ENCODE results near the gene FAM193A.
"Not testable (repeated sequence)": the region's sequence is repeated elsewhere in the genome, so short reads cannot be mapped to it uniquely, and the experiment has no call there.

Gene FAM193A

DNA sequence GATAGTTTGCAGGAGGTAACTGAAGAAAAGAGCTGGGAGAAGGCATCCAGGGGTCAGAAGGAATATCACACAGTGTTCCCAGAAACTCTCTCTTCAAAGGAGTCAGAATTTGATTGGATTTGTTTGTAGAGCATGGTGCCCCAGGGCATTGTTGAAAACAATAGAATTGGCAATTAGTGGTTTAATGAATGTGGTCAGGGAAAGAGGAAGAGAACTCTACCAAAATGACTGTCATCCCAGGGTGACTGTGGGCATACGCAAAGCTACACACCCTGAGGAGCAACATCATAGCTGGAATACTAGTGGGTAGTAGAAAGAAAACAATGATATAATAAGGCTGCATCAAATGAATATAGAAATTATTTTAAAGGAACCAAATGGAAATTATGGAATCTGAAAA lies 198.2 kb downstream of the FAM193A start:
- DNase-seq = no peak

DNA sequence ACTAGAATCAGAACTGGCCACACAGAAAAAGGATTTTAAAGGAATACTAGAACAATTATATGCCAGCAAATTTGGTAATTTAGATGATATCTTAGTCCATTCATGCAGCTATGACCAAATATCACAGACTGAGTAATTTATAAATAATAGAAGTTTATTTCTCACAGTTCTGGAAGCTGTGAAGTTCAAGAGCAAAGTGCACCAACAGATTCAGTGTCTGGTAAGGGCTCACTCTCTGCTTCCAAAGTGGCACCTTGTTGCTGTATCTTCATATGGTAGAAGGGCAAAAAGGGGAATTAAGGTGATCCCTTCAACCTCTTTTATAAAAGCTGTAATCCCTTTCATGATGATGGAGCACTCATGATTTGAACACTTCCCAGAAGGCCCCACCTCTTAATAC lies 199.4 kb downstream of the FAM193A start:
- DNase-seq = no peak

- DNase-seq = not testable (repeated sequence)
These were observed 201.8 kb downstream of the FAM193A start for GRCh38 chr4:2738296-2738695.

DNA sequence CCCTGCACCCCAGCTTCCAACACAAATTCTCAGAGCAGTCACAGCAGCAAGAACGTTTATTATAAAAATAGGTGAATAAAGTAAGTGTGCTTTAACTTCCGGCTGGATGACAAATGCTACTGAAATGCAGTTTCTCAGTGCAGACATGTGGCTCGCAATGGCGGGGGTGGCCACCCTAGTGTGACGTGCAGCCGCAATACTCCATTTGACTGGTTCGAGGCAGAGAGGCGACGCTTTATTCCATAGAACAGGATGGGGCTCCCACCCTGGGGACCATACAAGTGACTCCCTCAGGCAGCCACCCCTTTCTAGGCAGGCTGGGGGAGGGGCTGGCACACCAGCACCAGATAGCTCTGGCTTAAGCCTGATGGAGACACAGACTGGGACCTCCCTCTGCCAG lies 205.2 kb downstream of the FAM193A start:
- DNase-seq = no peak

GRCh38 chr4:2742081-2742822 lies 205.8 kb downstream of the FAM193A start:
- DNase-seq = no peak

DNA sequence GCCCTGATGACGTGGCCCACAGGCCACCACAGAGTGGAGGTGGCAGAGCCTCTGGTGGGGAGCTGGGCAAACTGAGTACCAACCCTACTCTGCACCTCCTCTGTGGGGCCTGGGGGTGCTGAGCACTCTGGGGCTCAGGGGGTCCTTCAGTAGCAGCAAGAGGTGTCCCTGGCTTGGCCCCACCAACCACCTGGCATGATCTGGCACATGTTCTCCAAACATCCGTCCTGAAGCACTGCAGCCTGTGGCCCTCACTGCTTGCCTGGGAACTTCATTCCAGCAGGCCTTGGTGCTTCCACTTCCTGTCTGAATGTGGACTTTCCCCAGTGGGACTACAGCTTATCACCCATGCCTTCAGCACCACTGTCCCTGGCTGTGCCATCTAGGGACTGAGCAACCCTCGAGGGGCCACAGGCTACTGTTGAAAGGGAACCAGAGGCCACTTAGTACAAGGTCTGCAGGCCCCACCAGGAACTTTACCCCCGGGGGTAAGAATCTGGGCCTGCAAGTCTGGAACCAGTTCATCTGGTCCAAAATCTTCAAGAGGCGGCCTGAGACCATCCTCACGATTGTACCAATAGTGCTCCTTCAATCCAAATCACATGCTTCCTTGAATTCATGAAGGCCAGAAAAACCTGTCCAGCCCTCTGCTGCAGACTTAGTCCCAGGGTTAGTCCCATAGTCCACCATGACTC lies 206.5 kb downstream of the FAM193A start:
- no peak for DNase-seq

DNA sequence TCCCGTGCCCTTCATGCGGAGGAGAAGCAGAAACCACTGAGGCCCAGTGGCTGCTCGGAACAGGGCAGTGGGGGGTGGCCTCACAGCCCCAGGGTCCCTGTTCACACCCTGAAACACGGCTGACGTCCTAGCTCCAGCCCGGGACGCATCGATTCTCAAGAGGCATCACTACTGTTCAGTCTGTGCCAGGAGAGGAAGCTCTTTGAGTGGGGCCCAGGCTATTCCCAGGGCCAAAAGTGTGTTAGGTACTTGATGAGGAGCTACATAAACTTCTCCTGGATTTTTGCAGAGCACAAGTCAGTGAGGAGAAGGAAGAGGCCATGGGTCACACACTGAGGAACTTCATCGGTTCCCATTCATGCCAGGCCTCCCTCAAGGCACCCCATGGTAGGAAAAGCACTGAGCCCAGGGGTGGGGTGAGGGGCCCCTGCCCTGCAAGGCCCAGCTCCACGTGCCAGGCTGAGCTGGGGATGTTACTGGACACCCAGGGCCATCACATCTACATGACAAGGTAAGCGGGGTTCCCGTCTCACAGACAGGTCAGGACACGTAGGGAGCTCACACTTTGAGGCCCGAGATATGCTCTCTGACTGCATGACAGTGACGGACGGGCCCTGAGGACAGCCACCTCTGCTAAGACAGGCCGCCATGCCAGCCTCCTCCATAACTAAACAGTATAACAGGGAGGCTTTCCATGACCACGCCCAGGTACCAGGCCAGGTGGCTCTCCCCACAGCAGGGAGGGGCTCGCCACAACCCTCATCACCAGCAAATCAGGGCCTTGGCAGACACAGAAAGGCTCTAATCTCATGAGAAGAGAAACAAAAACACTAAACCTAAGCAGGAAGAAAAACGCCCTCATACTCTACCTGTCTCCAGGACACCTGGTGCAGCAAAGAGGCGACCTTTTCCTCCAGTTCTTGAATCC lies 207.3 kb downstream of the FAM193A start:
- DNase-seq = no peak

DNA sequence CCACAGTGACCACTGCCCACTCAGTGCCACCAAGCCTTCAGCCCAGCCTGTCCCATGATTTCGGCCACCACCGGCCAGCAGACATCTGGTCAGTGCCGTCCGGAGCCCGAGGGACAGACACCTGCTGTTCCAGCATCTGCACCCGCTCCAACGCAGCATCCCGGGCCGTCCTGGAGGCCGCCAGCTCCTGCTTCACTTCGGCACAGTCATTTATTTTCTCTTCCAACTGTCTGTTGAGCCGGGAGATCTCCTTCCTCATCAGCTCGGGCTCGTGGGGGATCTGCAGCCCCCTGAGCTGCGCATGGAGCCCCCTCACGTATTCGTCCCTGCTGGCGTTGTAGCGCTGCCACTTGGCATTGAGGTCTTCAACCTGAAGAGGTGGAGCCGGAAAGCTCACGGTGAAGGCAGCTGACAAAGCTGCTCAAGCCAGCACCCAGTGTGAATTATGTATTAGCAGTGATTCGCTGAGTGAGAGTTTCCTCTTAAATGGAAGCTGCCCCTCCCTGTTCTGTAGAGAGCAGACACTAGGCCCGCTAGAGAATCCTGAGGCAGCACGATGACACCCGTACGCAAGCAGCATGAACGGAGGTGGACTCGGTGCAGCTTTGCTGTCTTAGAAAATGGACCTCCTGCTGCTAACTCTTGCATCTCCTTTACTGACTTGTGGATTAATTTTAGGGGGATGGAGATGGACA lies 208.3 kb downstream of the FAM193A start:
- no peak for DNase-seq

DNA sequence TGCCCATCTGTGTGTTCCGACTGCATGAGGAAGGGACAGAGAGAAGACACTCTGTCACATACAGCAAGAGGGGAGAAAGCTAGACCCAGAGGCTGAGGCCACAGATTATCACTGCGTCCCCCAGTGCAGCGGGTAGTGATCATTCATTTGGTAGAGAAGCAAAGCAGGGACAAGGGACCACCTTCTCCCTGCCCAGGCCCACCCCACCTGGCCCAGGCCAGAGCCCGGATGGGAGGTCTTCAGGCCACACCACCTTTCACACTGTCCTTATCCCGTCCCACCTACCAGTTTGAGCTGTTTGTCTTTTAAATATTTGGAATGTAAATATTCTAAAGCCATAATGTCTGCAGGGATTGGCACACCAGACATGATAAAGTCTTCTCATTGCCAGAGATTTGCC lies 209.1 kb downstream of the FAM193A start:
- DNase-seq = no peak

GRCh38 chr4:2745981-2746806 lies 209.7 kb downstream of the FAM193A start:
- peak; percentile 68 for DNase-seq

GRCh38 chr4:2746891-2747695 lies 210.6 kb downstream of the FAM193A start:
- DNase-seq = no peak

- DNase-seq = no peak
These were observed 214.5 kb downstream of the FAM193A start for GRCh38 chr4:2750719-2751605.

DNA sequence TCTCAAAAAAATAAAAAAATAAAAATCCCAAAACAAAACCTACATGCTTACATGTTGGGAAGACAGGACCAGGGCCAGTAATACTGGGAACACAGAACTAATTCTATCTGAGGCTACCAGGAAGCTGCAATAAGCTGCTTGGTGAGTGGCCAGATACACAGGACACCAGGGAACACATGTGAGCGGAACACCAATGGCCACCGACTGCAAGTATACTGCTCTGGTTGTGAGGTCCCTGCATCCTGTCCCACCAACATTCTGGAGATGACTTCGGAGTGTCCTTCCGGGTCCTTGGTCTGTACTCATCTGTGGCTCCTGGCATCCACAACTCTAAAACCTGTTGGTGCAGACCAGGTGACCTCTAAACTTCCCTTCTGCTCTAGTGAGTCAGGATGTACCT lies 217.0 kb downstream of the FAM193A start:
- DNase-seq = no peak

- DNase-seq = peak; percentile 48
These were observed 218.7 kb downstream of the FAM193A start for GRCh38 chr4:2754848-2755819.

GRCh38 chr4:2755821-2756690 lies 219.6 kb downstream of the FAM193A start, which contains the start of gene TNIP2:
TSS of gene TNIP2 (minus strand) at chr4:2756336. CDS start at chr4:2756289, 47 bp downstream.
- DNase-seq = peak; percentile 93

- no peak for DNase-seq
These were observed 220.4 kb downstream of the FAM193A start for GRCh38 chr4:2756691-2757350.

GRCh38 chr4:2757426-2757825 lies 221.0 kb downstream of the FAM193A start:
- no peak for DNase-seq

All from 8988T (cell line).